Measurements from ENCODE around the gene NCBP1.

NCBP1 gene

DNA sequence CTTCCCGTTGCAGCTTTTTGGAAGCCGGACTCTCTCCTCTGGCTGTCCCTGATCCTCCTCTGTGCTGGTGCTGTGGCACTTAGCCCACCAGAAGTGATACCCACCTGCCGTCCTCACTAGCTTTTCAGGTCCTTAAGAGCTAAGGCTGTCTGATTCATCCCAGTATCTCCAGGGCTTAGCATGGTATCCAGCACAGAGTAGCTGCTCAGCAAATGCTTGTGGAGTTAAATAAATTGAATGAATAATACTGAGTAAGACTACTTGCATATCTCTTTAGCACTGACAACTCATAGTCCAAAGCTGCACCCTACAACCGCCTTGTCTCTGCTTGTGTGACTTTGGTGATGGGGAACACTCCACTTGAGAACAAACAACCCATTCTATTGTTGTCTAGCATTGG is 71.2 kb downstream of the NCBP1 start:
- TF ChIP-seq, protein P1, sequence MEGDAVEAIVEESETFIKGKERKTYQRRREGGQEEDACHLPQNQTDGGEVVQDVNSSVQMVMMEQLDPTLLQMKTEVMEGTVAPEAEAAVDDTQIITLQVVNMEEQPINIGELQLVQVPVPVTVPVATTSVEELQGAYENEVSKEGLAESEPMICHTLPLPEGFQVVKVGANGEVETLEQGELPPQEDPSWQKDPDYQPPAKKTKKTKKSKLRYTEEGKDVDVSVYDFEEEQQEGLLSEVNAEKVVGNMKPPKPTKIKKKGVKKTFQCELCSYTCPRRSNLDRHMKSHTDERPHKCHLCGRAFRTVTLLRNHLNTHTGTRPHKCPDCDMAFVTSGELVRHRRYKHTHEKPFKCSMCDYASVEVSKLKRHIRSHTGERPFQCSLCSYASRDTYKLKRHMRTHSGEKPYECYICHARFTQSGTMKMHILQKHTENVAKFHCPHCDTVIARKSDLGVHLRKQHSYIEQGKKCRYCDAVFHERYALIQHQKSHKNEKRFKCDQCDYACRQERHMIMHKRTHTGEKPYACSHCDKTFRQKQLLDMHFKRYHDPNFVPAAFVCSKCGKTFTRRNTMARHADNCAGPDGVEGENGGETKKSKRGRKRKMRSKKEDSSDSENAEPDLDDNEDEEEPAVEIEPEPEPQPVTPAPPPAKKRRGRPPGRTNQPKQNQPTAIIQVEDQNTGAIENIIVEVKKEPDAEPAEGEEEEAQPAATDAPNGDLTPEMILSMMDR (IDR thresholded peaks at IDR 0.05; ENCODE audit: extremely low read depth, missing control alignments) = no peak
- DNase-seq (ENCODE audit: low spot score) = no peak

DNA sequence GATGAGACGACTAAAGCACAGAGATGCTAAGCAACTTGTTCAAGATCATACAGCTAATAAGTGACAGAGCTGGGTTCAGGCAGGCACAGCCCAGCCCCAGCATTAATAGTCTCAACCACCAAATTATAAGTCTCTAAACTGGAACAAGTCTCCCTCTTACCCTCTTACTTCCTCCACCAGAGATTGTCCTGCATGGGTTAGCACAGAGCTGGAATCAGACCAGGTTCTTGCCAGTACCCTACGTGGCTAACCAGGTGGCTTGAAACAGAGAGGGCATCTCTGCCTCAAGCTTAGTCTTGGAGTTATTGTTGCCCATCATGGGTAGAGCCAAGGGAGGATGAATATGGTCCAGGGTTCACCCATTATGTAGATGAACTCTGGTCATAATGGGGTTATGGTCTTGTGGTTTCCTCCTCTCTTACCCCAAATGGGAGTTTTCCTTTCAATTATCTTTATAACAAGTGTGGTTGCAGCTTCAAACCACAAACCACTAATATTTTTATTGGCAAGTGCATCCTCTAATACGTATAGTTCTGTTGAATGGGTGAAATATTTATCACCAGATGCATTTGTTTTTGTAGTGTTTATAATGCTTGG is 71.8 kb downstream of the NCBP1 start:
- DNase-seq (ENCODE audit: low spot score) = no peak
- TF ChIP-seq, protein P1 (IDR thresholded peaks at IDR 0.05; ENCODE audit: extremely low read depth, missing control alignments) = no peak

GRCh38 chr9:97706246-97706645 is 72.6 kb downstream of the NCBP1 start:
- DNase-seq (ENCODE audit: low spot score) = no peak
- TF ChIP-seq, protein P1 (IDR thresholded peaks at IDR 0.05; ENCODE audit: extremely low read depth, missing control alignments) = no peak

- TF ChIP-seq, protein P1 (IDR thresholded peaks at IDR 0.05; ENCODE audit: extremely low read depth, missing control alignments) = peak; percentile 69
Measured at GRCh38 chr9:97710356-97711222, 77.0 kb downstream of the NCBP1 start.

DNA sequence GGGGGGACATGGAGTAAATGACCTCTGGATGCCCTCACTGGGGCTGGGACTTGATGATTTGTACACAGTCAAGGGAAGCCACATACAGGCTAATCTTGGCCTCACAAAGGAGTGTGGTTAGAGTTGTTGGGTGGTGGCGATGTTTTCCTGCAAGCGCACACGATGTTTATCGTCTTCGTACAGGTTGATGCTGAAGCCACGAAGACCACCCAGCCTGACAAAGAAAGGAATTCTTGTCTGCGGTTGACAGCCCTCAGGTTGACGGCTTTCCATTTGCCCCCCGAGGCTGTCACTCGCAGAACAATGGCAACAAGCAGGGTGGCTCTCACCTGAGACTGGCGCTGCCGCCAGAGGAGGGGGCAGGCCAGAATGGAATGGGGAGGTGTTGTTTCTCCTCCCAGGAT is 77.6 kb downstream of the NCBP1 start:
- no peak for DNase-seq (ENCODE audit: low spot score)
- TF ChIP-seq, protein P1 (IDR thresholded peaks at IDR 0.05; ENCODE audit: extremely low read depth, missing control alignments) = no peak

More at GRCh38 chr9:97710356-97711222, 77.0 kb downstream of the NCBP1 start:
- DNase-seq (ENCODE audit: low spot score) = peak; percentile 78

- DNase-seq (ENCODE audit: low spot score) = no peak
- TF ChIP-seq, protein P1 (IDR thresholded peaks at IDR 0.05; ENCODE audit: extremely low read depth, missing control alignments) = no peak
Measured at GRCh38 chr9:97714435-97714834, 80.8 kb downstream of the NCBP1 start.

DNA sequence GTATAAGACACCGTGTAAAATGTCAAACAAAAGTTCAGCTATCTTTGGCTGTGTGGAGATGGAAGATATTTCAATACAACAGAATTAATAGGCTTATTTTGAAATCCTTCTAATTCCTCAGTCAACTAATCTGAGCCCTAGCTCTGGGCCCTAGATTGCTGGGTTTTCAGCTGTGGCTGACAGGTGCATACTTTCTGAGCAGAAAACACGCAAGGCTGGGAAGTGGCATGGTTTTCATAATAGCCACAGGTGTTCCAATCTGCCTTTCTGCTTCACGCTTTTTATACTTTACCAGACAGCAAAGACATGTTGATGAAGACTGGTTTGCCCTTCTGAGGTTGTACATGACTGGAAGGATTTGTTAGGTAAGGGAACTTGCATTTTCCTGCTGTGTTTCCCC is 84.2 kb downstream of the NCBP1 start:
- TF ChIP-seq, protein P1 (IDR thresholded peaks at IDR 0.05; ENCODE audit: extremely low read depth, missing control alignments) = no peak
- DNase-seq (ENCODE audit: low spot score) = no peak
